Neutrophil (primary cell): ENCODE measurements around the gene EBF3.

Source experiments
- H3K27ac ChIP-seq: fragments of 200-600 bp; sonication (generic); 2 replicates; pipeline ENCODE4 v1.5.1; 2016; ENCODE audit warnings: mild to moderate bottlenecking, moderate library complexity
- H3K27me3 ChIP-seq: fragments of 200-600 bp; sonication (generic); 2 replicates; pipeline ENCODE4 v1.6.0; 2016; ENCODE audit warnings: mild to moderate bottlenecking
- H3K36me3 ChIP-seq: fragments of 200-600 bp; sonication (generic); 2 replicates; pipeline ENCODE4 v1.5.1; 2017
- H3K4me1 ChIP-seq, 2 experiments: fragments of 200-600 bp in 1 of 2; sonication (generic) in 1 of 2; 1 replicate in 1 of 2; 2 replicates in 1 of 2; pipeline versions ENCODE4 v1.5.1 to v1.6.1; 2013 to 2016; ENCODE audit warnings: low read depth in 1 of 2, low read length in 1 of 2, mild to moderate bottlenecking in 1 of 2, moderate library complexity in 1 of 2; ENCODE audit not compliant: control insufficient read depth in 1 of 2, insufficient read depth in 1 of 2
- H3K4me3 ChIP-seq, 2 experiments: fragments of 200-600 bp in 1 of 2; sonication (generic) in 1 of 2; 1 replicate in 1 of 2; 2 replicates in 1 of 2; pipeline ENCODE4 v1.5.1; 2013 to 2016; ENCODE audit warnings: low read depth in 1 of 2, low read length in 1 of 2, mild to moderate bottlenecking in 1 of 2, moderate library complexity in 1 of 2
- H3K9me3 ChIP-seq: fragments of 200-600 bp; sonication (generic); 2 replicates; pipeline ENCODE4 v1.5.1; 2016
- CTCF ChIP-seq: fragments of 200-600 bp; sonication (generic); IDR thresholded peaks from 2 replicates; pipeline ENCODE4 v1.5.1; 2016; ENCODE audit warnings: antibody characterized with exemption

Gene EBF3

GRCh38 chr10:129843702-129844101 lies 120.4 kb downstream of the EBF3 start:
- H3K36me3 ChIP-seq: no peaks in the 10 kb centered on the region

GRCh38 chr10:129843131-129843541 lies 120.9 kb downstream of the EBF3 start:
- no peaks in the 10 kb centered on the region for H3K36me3 ChIP-seq
- no peak for TF ChIP-seq CTCF
- H3K4me1 ChIP-seq: no peaks in the 10 kb centered on the region
- no peaks in the 10 kb centered on the region for H3K9me3 ChIP-seq
- no peak overlapping the region for H3K27ac ChIP-seq
- no peak overlapping the region for H3K4me3 ChIP-seq
- no peaks in the 10 kb centered on the region for H3K27me3 ChIP-seq

More at GRCh38 chr10:129843702-129844101, 120.4 kb downstream of the EBF3 start:
- H3K27me3 ChIP-seq: no peaks in the 10 kb centered on the region
- no peak overlapping the region for H3K27ac ChIP-seq
- TF ChIP-seq CTCF: no peak
- no peaks in the 10 kb centered on the region for H3K9me3 ChIP-seq
- no peak overlapping the region for H3K4me3 ChIP-seq
- H3K4me1 ChIP-seq: no peaks in the 10 kb centered on the region

GRCh38 chr10:129842031-129842430 lies 122.0 kb downstream of the EBF3 start:
- H3K36me3 ChIP-seq: no peaks in the 10 kb centered on the region

GRCh38 chr10:129841590-129841989 lies 122.5 kb downstream of the EBF3 start:
- Histone ChIP-seq H3K4me1 (no peaks in the 10 kb centered on the region), H3K27me3 (no peaks in the 10 kb centered on the region), H3K9me3 (no peaks in the 10 kb centered on the region), H3K36me3 (no peaks in the 10 kb centered on the region), H3K27ac (no peak overlapping the region), H3K4me3 (no peak overlapping the region)
- TF ChIP-seq CTCF: no peak

More at GRCh38 chr10:129842031-129842430, 122.0 kb downstream of the EBF3 start:
- Histone ChIP-seq H3K27ac (no peak overlapping the region), H3K9me3 (no peaks in the 10 kb centered on the region), H3K27me3 (no peaks in the 10 kb centered on the region), H3K4me3 (no peak overlapping the region), H3K4me1 (no peaks in the 10 kb centered on the region)
- TF ChIP-seq CTCF: no peak

GRCh38 chr10:129841071-129841470 lies 123.0 kb downstream of the EBF3 start:
- Histone ChIP-seq H3K27ac (no peak overlapping the region), H3K36me3 (no peaks in the 10 kb centered on the region), H3K9me3 (no peaks in the 10 kb centered on the region), H3K4me3 (no peak overlapping the region), H3K27me3 (no peaks in the 10 kb centered on the region), H3K4me1 (no peaks in the 10 kb centered on the region)
- no peak for TF ChIP-seq CTCF

GRCh38 chr10:129840196-129840590 lies 123.9 kb downstream of the EBF3 start:
- Histone ChIP-seq H3K9me3 (no peaks in the 10 kb centered on the region), H3K4me3 (no peak overlapping the region), H3K4me1 (no peaks in the 10 kb centered on the region), H3K27me3 (no peaks in the 10 kb centered on the region), H3K27ac (no peak overlapping the region), H3K36me3 (no peaks in the 10 kb centered on the region)
- no peak for TF ChIP-seq CTCF
